ENCODE measurements around the gene SKAP2.
"Not testable (repeated sequence)": the region's sequence is repeated elsewhere in the genome, so short reads cannot be mapped to it uniquely, and the experiment has no call there.

Gene SKAP2

GRCh38 chr7:26843705-26844104, 20.7 kb downstream of the SKAP2 start:
- TF ChIP-seq CTCF (conservative IDR thresholded peaks at IDR 0.05; ENCODE audit: low read length) = peak; percentile 29
- peak; percentile 13 for DNase-seq (ENCODE audit: low read depth)
- no peak overlapping the region for H3K4me3 ChIP-seq (ENCODE audit: low read length)

DNA sequence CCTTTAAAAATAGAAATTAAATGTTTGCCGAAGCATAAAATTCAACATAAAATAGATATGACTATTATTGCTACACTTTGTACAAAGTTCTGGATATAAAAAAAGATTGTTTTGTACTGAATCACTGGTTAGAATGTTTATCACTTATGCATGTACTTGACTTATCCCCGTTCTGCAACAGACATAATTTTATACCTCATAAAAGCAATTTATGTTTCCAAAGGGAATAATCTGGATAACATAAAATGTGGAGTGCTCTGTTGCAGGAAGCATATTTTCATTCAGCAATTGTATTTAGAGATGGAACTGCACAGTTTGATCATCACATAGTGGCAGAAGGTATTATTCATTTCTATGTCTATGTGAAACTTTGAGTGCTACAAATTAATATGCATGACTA, 21.5 kb downstream of the SKAP2 start:
- DNase-seq (ENCODE audit: low read depth) = no peak
- H3K4me3 ChIP-seq (ENCODE audit: low read length) = no peak overlapping the region
- TF ChIP-seq CTCF (conservative IDR thresholded peaks at IDR 0.05; ENCODE audit: low read length) = no peak

GRCh38 chr7:26841003-26841739, 23.2 kb downstream of the SKAP2 start:
- DNase-seq (ENCODE audit: low read depth) = no peak
- no peak overlapping the region for H3K4me3 ChIP-seq (ENCODE audit: low read length)
- TF ChIP-seq CTCF (conservative IDR thresholded peaks at IDR 0.05; ENCODE audit: low read length) = no peak

- not testable (repeated sequence) for DNase-seq (ENCODE audit: low read depth); H3K4me3 ChIP-seq (ENCODE audit: low read length)
Observed at GRCh38 chr7:26836793-26837192, 27.6 kb downstream of the SKAP2 start.

GRCh38 chr7:26815426-26815825, 49.0 kb downstream of the SKAP2 start:
- DNase-seq (ENCODE audit: low read depth) = no peak
- H3K4me3 ChIP-seq (ENCODE audit: low read length) = no peak overlapping the region
- TF ChIP-seq CTCF (conservative IDR thresholded peaks at IDR 0.05; ENCODE audit: low read length) = no peak

GRCh38 chr7:26813432-26813831, 51.0 kb downstream of the SKAP2 start:
- DNase-seq (ENCODE audit: low read depth) = peak; percentile 55
- no peak overlapping the region for H3K4me3 ChIP-seq (ENCODE audit: low read length)
- no peak for TF ChIP-seq CTCF (conservative IDR thresholded peaks at IDR 0.05; ENCODE audit: low read length)

DNA sequence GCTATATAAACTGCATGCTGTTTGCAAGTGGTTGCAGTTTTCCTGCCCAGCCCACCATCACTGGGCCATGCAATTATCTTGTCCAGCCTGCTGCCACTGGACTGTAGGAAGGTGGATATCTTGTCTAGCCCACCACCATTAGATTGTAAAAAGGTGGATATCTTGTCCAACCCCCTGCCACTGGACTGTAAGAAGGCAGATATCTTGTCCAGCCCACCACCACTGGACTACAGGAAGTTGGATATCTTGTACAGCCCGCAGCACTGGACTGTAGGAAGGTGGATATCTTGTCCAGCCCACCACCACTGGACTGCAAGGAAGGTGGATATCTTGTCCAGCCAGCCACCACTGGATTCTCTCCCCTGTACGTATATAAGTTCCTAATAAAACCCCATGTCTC, 69.8 kb downstream of the SKAP2 start:
- DNase-seq (ENCODE audit: low read depth) = no peak
- TF ChIP-seq CTCF (conservative IDR thresholded peaks at IDR 0.05; ENCODE audit: low read length) = no peak
- no peak overlapping the region for H3K4me3 ChIP-seq (ENCODE audit: low read length)

All from AG10803 (cell line).